Transverse colon (tissue), 4 donors: ENCODE measurements around the gene PYY.

ENCODE experiments used
- EP300 ChIP-seq: sonication (generic); formaldehyde crosslinking; IDR thresholded peaks from one replicate; pipeline ENCODE4 v1.6.1; 2017; ENCODE audit warnings: antibody characterized with exemption, low read depth
- POLR2A ChIP-seq: fragments of 450-650 bp; IDR thresholded peaks from one replicate; pipeline ENCODE4 v1.6.1; 2016; ENCODE audit warnings: antibody characterized with exemption, mild to moderate bottlenecking, moderate library complexity
- POLR2AphosphoS5 ChIP-seq, 3 donors: sonication (generic); formaldehyde crosslinking; IDR thresholded peaks; one replicate each; pipeline ENCODE4 v1.6.1; 2016; ENCODE audit warnings: antibody characterized with exemption in 3 of 3
- TF ChIP-seq, protein P1 (sequence below), 5 experiments: fragments of 200-600 bp in 3 of 5; fragments of 450-650 bp in 2 of 5; sonication (generic) in 3 of 5; IDR thresholded peaks; 1 replicate in 2 of 5; 2 replicates in 3 of 5; pipeline ENCODE4 v1.5.1; 2016 to 2017; ENCODE audit warnings: antibody characterized with exemption in 5 of 5, inconsistent platforms in 3 of 5, mild to moderate bottlenecking in 2 of 5, moderate library complexity in 1 of 5

DNA sequence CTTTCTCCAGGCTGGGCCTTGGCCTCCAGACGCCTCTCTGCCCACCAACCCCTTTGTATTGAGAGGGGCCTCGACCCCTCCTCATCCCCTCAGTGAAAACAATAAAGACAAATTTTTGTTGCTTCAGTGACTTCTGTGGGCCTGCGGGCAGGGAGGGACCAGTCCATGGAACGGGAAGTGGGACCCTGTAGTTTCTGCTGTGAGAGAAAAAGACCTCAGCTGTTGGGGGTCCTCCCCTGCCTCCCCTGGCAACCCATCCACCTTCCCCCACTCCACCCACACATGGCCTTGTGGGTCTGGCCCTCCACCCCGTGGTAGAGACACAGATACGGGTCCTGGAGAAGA lies 14.9 kb downstream of the PYY start:
- TF ChIP-seq, protein P1, sequence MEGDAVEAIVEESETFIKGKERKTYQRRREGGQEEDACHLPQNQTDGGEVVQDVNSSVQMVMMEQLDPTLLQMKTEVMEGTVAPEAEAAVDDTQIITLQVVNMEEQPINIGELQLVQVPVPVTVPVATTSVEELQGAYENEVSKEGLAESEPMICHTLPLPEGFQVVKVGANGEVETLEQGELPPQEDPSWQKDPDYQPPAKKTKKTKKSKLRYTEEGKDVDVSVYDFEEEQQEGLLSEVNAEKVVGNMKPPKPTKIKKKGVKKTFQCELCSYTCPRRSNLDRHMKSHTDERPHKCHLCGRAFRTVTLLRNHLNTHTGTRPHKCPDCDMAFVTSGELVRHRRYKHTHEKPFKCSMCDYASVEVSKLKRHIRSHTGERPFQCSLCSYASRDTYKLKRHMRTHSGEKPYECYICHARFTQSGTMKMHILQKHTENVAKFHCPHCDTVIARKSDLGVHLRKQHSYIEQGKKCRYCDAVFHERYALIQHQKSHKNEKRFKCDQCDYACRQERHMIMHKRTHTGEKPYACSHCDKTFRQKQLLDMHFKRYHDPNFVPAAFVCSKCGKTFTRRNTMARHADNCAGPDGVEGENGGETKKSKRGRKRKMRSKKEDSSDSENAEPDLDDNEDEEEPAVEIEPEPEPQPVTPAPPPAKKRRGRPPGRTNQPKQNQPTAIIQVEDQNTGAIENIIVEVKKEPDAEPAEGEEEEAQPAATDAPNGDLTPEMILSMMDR (IDR thresholded peaks at IDR 0.05): no peak
- no peak for TF ChIP-seq POLR2AphosphoS5 (IDR thresholded peaks at IDR 0.05)
- TF ChIP-seq POLR2A: no peak
- TF ChIP-seq EP300: no peak
